ENCODE results near the gene ZNF653.
"Not testable (repeated sequence)": the region's sequence is repeated elsewhere in the genome, so short reads cannot be mapped to it uniquely, and the experiment has no call there.

Gene ZNF653

DNA sequence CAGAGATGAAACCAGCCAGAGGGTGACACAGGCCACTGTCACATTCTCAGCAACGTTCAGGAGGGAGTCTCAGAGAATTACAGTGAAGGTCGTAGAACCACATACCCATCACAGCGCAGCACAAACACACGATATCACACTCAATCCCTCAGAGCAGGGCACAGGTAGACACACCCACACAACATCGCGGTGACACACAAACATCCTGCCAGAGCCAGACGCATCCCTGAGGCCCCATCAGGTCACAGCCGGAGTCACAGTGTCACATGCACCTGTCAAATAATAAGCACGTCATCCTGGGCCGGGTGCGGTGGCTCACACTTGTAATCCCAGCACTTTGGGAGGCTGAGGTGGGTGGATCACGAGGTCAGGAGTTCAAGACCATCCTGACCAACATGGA lies 42.2 kb downstream of the ZNF653 start:
- in situ Hi-C loops (cut with MboI; ENCODE audit: low pct_unique_long_range_greater_than_20kb, low sequenced_read_pairs, unreplicated experiment), result no loop called here
- DNase-seq (ENCODE audit: low spot score), result no peak
- TF ChIP-seq, protein P1, sequence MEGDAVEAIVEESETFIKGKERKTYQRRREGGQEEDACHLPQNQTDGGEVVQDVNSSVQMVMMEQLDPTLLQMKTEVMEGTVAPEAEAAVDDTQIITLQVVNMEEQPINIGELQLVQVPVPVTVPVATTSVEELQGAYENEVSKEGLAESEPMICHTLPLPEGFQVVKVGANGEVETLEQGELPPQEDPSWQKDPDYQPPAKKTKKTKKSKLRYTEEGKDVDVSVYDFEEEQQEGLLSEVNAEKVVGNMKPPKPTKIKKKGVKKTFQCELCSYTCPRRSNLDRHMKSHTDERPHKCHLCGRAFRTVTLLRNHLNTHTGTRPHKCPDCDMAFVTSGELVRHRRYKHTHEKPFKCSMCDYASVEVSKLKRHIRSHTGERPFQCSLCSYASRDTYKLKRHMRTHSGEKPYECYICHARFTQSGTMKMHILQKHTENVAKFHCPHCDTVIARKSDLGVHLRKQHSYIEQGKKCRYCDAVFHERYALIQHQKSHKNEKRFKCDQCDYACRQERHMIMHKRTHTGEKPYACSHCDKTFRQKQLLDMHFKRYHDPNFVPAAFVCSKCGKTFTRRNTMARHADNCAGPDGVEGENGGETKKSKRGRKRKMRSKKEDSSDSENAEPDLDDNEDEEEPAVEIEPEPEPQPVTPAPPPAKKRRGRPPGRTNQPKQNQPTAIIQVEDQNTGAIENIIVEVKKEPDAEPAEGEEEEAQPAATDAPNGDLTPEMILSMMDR (IDR thresholded peaks at IDR 0.05; ENCODE audit: extremely low read depth, insufficient read depth, missing control alignments), result no peak

DNA sequence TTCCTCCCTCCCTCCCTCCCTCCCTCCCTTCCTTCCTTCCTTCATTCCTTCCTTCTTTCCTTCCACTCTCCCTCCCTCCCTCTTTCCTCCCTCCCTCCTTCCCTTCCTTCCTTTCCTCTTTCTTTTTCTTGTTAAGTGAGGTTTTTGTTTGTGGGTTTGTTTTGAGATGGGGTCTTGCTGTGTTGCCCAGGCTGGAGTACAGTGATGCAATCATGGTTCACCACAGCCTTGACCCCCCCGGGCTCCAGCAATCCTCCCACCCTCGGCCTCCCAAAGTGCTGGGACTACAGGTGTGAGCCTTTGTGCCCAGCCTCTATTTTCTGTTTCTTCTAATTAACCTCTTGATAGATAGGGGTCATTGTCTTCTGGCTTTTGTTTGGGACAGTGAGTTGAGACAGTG lies 44.2 kb downstream of the ZNF653 start:
- in situ Hi-C loops (cut with MboI; ENCODE audit: low pct_unique_long_range_greater_than_20kb, low sequenced_read_pairs, unreplicated experiment), result no loop called here
- TF ChIP-seq, protein P1 (IDR thresholded peaks at IDR 0.05; ENCODE audit: extremely low read depth, insufficient read depth, missing control alignments), result no peak

DNA sequence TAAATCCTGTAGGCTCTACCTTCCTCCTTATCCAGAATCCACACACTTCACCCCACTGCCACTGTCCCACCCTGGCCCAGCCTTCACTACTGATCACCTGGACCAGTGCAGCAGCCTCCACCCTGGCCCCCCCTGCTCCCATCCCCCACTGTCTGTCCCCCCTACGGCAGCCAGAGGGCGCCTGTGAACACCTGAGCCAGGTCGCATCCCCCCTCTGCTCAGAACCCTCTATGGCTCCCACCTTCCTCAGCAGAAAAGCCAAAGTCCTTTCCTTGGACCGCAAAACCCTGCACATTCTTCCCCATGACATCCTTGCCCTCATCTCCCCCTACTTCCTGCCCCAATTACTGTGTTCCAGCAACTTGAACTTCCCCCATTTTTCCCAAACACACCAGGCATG lies 45.4 kb downstream of the ZNF653 start:
- TF ChIP-seq, protein P1 (IDR thresholded peaks at IDR 0.05; ENCODE audit: extremely low read depth, insufficient read depth, missing control alignments), result peak; percentile 36
- no peak for DNase-seq (ENCODE audit: low spot score)
- in situ Hi-C loops (cut with MboI; ENCODE audit: low pct_unique_long_range_greater_than_20kb, low sequenced_read_pairs, unreplicated experiment), result no loop called here

More for the DNA sequence above, 44.2 kb downstream of the ZNF653 start:
- DNase-seq (ENCODE audit: low spot score), result no peak

GRCh38 chr19:11458912-11459311 lies 46.7 kb downstream of the ZNF653 start:
- in situ Hi-C loops (cut with MboI; ENCODE audit: low pct_unique_long_range_greater_than_20kb, low sequenced_read_pairs, unreplicated experiment); DNase-seq (ENCODE audit: low spot score): not testable (repeated sequence)

GRCh38 chr19:11458236-11458900 lies 47.3 kb downstream of the ZNF653 start:
- DNase-seq (ENCODE audit: low spot score), result no peak
- TF ChIP-seq, protein P1 (IDR thresholded peaks at IDR 0.05; ENCODE audit: extremely low read depth, insufficient read depth, missing control alignments), result no peak
- in situ Hi-C loops (cut with MboI; ENCODE audit: low pct_unique_long_range_greater_than_20kb, low sequenced_read_pairs, unreplicated experiment), result no loop called here

DNA sequence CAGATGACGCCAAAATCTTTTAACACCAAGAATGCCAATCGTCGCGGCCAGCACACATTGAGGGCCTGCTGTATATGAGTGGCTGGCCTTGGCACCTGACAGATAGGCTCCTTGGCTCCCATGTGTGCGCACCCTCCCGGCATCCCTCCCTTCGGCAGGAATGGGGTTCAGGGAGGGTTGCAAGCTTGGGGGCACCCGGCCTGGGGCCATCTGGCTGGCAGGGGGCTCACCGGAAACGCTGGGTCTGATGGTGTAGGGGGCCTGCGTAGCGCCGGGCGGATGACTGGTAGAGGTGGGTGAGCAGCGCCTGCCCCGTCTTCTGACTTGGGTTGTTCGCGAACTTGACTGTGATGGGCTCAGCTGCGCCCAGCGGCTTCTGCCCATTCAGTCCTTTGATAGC lies 47.8 kb downstream of the ZNF653 start:
- in situ Hi-C loops (cut with MboI; ENCODE audit: low pct_unique_long_range_greater_than_20kb, low sequenced_read_pairs, unreplicated experiment), result no loop called here

DNA sequence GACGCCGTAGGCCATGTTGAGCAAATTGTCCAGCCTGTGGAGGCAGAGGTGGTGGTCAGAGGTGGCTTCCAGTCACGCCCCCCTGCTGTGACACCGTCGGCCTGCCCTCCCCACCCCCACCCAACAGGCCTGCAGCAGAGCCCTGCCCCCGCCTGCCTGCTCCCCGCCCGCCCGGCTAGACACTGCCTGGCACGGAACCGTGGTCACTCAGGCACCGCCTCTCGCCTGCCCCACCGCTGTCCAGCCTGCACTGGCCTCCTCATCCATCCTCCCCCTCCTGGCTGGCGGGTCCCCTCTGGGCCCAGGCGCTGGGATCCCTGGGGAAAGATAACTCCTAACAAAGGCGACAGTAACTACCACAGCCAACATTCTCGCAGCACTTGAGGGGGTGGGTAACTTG lies 48.5 kb downstream of the ZNF653 start:
- in situ Hi-C loops (cut with MboI; ENCODE audit: low pct_unique_long_range_greater_than_20kb, low sequenced_read_pairs, unreplicated experiment), result no loop called here

More for the DNA sequence above, 47.8 kb downstream of the ZNF653 start:
- no peak for DNase-seq (ENCODE audit: low spot score)
- TF ChIP-seq, protein P1 (IDR thresholded peaks at IDR 0.05; ENCODE audit: extremely low read depth, insufficient read depth, missing control alignments), result no peak

More for the DNA sequence above, 48.5 kb downstream of the ZNF653 start:
- TF ChIP-seq, protein P1 (IDR thresholded peaks at IDR 0.05; ENCODE audit: extremely low read depth, insufficient read depth, missing control alignments), result no peak
- no peak for DNase-seq (ENCODE audit: low spot score)

All from GM13977 (cell line).